Activated T-helper 1 cell treated with anti-CD3 and anti-CD28 coated beads, Interleukin-12 subunit alpha, Interleukin-12 subunit beta, Interleukin-2, Interleukin-4 antibody, amounts not matched to agents 30 ng/mL and 10 ng/mL and 1 ng/mL, durations not matched to agents 14 hours and 24 hours and 36 hours (primary cell): ENCODE measurements around the gene METTL23. TPM values are rescaled to one million over a fixed set of nuclear protein-coding genes. Genes with fewer than 3 reads are reported as not detected.

Source experiments
- total RNA-seq: library from RNA; stranded (reverse); gene quantifications from 2 replicates; pipeline ENCODE4 v1.2.3, GENCODE V29; 2022

Gene METTL23
- total RNA-seq, 1 donor from 2014 or later = 38.2 TPM

Other genes starting within 250 kb of the METTL23 start
- gene RHBDF2, start 225.4 kb upstream of the METTL23 start, total RNA-seq = 53.2 and 53.7 TPM in 2 replicates
- gene CYGB, start 189.1 kb upstream of the METTL23 start, total RNA-seq = not detected in 2 replicates
- gene PRCD, start 186.8 kb upstream of the METTL23 start, total RNA-seq = not detected in 2 replicates
- gene ST6GALNAC2, start 141.0 kb upstream of the METTL23 start, total RNA-seq = not detected in 2 replicates
- gene ST6GALNAC1, start 83.1 kb upstream of the METTL23 start, total RNA-seq = 0.78 and 0.83 TPM in 2 replicates
- 3.8 and 5.1 TPM in 2 replicates for gene MXRA7, start 15.9 kb upstream of the METTL23 start, total RNA-seq
- 80.5 TPM in 2 replicates for gene JMJD6, start 233 bp upstream of the METTL23 start, total RNA-seq
- 535 and 541 TPM in 2 replicates for gene SRSF2, start 10.5 kb downstream of the METTL23 start, total RNA-seq
- gene MFSD11, start 11.3 kb downstream of the METTL23 start, total RNA-seq = 16.6 and 17.1 TPM in 2 replicates
- gene MGAT5B, start 141.6 kb downstream of the METTL23 start, total RNA-seq = 0.81 and 1.2 TPM in 2 replicates